CD4-positive, alpha-beta T cell treated with Interleukin-4 for 1 hour (primary cell): ENCODE results near the gene MED10.
A peak's percentile ranks its signal among the peaks of the same experiment; 100 is the strongest.

Source experiments
- DNase-seq, 2 donors: peaks; one replicate each; pipeline ENCODE4 v3.0.0-alpha.2; 2020 to 2022

Gene MED10

GRCh38 chr5:6377905-6378765 lies at the start of gene MED10:
Gene MED10 (minus strand): TSS chr5:6378547. CDS start chr5:6378483, 64 bp downstream.
- peak; percentile 95 for DNase-seq

GRCh38 chr5:6427694-6428093 lies 49.3 kb upstream of the MED10 start:
- DNase-seq, result no peak

GRCh38 chr5:6424700-6425099 lies 46.4 kb upstream of the MED10 start:
- no peak for DNase-seq

DNA sequence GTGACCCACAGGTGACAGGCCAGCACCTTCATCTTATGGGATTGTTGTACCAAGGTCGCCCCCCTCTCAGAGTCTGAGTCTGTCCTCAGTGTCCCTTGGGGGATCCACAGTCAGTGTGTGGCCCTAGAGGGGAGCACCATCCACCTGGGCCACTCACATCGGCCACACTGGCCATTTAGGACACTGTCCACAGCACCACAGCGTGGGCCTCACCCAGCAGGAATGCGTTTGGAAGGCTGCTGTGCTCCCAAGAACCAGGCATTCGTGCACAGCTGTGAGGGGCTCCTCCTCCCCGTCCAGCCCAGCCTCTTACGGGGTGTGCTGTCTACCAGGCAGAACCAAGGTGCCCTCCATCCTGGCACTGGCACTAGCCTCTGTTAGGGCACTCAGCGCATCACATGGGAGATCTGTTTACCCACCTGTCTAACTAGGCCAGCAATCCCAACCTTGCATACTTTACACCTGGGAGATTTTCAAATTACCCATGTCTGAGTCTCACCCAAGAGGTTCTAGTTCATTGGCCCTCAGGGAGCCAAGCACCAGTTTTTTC lies 45.8 kb upstream of the MED10 start:
- no peak for DNase-seq

DNA sequence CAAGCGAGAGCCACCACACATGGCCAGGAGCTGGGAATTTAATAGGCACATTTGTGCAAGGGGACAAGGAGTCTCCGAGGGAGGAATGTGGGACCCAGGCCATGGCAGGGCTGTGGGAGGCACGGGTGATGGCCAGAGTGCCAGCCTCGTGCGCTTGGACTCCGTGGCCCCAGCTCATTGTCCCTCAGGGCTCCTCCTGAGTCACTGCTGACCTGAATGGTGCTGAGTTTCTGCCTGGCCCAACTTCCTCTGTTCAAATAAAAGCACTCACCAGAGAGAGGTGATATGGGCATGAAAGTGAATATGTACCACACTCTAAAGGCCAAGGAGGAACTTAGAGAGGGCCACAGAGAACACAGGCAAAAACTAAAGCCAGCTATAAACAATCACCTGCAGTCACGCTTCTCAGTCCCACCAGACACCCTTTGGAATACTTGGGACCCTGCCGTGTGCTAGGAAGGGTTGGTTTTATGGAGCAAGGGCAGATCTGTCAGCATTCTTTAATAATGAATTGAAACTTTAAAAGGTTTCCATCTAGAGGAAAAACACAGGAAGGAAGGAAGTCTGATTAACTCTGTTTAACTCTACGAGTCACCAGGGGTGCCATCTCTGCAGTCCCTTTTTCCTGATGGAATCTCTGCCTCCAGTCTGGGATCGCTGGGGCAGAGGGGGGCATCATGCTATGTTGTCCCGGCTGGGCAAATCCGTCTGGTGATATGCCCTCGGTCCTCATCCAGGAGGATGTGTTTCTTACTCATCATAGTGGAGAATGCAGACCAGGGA lies 45.2 kb upstream of the MED10 start:
- no peak for DNase-seq

GRCh38 chr5:6419340-6419852 lies 41.0 kb upstream of the MED10 start:
- DNase-seq, result no peak

GRCh38 chr5:6418679-6419276 lies 40.4 kb upstream of the MED10 start:
- DNase-seq, result no peak

GRCh38 chr5:6417657-6418056 lies 39.3 kb upstream of the MED10 start:
- DNase-seq, result no peak

DNA sequence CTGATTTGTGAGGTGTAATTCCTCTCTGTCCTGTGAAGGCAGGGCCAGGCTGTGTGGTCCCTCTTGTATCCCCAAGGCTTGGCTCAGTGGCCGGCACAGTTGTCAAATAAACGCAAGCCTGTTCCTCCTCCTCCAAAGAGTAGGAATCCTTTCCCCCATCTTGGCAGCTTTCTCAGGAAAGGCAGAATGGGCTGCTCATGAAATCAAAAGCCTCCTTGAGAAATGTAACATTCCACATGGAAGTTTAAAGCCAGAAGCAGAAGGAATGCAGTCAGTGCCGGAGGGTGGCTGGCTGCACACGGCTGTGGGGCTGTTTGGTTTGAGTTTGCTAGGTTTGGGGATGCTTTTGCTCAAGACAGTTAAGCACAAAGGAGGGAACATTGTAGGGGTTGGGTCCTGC lies 34.5 kb upstream of the MED10 start:
- DNase-seq, result no peak

GRCh38 chr5:6411141-6411540 lies 32.8 kb upstream of the MED10 start:
- DNase-seq, result no peak

DNA sequence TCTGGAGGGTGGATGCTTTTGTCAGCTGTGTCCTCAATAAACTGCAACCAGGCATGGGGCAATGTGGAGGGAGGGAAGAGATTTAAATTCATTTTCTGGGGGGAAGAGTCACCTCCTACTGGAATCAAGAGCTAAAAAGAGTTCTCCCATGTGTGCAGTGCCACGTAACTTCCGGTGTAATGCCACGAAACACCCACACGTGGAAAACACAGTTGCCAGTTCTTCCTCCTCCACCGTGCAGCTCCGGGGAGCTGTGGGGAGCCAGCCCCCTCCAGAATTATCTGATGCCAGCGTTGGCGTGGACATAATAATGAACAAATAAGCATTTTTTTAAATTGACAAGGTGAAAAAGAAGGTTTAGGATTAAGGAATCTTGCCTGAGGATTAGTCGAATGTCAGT lies 32.1 kb upstream of the MED10 start:
- no peak for DNase-seq

GRCh38 chr5:6408627-6409446 lies 30.5 kb upstream of the MED10 start:
- no peak for DNase-seq

GRCh38 chr5:6408260-6408596 lies 29.9 kb upstream of the MED10 start:
- no peak for DNase-seq

DNA sequence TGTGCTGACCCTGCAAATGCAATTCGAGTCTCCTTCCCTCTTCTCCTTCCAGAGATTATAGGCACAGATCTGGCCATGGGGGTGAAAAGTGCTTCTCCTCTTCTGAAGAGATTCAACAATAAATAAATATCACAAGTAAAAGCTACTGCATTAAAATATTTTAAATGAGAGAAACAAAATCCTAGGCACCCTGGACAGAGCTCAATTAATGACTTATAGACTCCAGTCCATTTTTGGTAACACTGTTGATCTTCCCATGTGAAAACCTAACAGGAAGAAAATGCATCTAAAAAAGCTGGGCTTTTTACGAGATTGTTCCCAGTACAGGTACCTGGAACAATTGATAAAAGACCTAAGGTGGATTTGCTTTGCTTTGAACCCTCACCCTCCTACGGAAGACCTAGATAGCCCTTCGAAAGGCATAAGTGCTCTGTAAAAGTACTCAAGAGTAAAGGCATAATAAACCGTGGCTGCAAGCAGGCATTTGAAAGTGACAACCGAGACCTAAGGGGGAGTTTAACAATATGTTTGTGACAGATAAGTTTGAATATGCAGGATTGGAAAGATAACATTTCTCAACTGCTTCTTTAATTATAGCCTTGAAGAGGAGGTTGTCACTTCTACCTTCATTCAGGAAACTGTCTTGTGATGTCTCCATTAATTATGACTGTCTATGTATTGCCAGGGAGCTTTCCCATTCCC lies 29.4 kb upstream of the MED10 start:
- DNase-seq, result no peak

DNA sequence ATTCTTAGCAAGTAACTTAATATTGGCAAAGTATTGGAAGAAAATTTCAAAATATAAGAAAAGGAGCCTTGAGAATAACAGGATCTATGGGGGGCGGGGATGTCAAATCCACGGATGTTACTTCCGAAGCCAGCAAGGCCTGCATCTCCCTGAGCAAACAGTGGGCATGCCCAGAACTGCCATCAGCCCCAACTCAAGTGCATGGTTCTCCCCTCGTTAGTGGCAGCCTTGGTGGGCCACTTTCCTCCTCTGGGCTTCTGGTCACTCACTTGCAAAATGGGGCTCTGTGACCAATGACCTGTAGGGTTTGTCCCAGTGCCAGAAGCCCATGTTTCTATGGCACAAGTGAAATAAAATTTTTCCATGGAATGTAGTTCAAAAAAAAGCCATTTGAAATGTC lies 27.2 kb upstream of the MED10 start:
- no peak for DNase-seq

- DNase-seq, result no peak
Observed at GRCh38 chr5:6404129-6404528, 25.8 kb upstream of the MED10 start.

- DNase-seq, result no peak
Observed at GRCh38 chr5:6403416-6403815, 25.1 kb upstream of the MED10 start.

- no peak for DNase-seq
Observed at GRCh38 chr5:6402939-6403338, 24.6 kb upstream of the MED10 start.

DNA sequence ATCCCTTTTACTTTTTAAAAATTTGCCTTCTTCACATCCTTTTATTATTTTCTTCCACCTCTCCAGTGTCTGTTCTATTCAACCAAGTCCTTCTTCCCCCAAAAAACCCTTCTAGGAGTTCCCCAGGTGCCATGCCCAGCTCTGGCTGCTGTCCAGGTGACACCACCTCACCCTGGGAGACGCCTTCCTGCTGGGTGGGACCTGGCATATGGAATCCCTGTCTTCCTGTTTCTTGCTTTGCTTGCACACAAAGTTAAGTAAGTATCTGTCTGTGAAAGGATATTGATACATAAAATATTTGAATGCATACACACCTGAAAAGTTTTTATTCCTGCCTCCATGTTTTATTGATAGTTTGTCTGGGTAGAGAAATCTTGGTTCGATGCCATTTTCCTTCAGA lies 23.1 kb upstream of the MED10 start:
- DNase-seq, result no peak

DNA sequence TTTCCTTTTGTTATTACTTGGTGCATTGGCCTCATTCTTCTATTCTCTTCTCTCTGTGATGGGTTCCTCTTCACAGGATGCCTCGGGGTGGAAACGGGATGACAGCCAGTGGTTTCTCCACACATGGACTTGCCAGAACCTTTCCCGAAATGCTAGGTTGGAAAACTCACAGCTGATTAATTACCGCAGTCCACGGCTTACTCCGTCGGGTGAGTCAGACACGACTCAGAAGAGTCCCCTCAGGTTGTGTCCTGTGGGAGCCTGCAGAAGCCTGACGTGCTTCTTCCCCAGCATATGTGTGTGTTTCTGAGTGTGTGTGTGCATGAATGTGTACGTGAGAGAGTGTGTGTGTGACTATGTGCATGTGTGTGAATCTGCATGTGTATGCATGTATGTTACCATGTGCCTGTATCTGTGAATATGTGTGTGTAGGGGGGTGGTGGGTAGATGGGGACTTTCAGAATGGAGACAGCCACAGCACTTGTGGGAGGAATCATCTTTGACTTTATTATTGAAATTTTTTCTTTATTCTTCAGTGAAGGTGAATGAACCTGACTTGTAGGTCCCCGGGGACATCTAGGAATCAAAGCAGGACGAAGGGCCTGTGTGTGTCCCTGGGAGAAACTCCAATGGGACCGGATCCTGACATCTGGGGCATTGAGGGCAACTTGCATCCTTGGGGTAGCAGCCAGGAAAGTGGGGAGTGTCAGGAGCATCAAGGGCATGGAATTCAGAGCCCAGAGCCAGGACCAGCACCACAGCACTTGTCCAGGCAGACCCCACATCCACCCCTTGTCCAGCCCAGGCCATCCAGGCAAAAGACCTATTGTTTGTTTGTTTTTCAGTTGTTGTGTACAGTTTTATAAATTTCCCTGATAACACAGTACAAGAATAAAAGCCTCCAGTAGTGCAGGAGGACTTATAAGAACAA lies 21.9 kb upstream of the MED10 start:
- DNase-seq, result no peak
